ENCODE data around the gene PHRF1. TPM values are rescaled to one million over a fixed set of nuclear protein-coding genes. Genes with fewer than 3 reads are reported as not detected.
A peak's percentile ranks its signal among the peaks of the same experiment; 100 is the strongest.

The PHRF1 gene
- total RNA-seq, 1 donor = 29.4 TPM

- no peak for DNase-seq (ENCODE audit: low read depth)
Measured at GRCh38 chr11:581752-582151, 5.5 kb downstream of the PHRF1 start.

GRCh38 chr11:584287-584686 is 8.0 kb downstream of the PHRF1 start:
- no peak for TF ChIP-seq CTCF (IDR thresholded peaks at IDR 0.05; ENCODE audit: insufficient read depth, low read depth, low read length)
- H3K4me3 ChIP-seq (ENCODE audit: low read depth, low read length) = no peak overlapping the region
- no peak for DNase-seq (ENCODE audit: low read depth)

More at GRCh38 chr11:581752-582151, 5.5 kb downstream of the PHRF1 start:
- no peak for TF ChIP-seq CTCF (IDR thresholded peaks at IDR 0.05; ENCODE audit: insufficient read depth, low read depth, low read length)
- H3K4me3 ChIP-seq (ENCODE audit: low read depth, low read length) = no peak overlapping the region

GRCh38 chr11:586376-587316 is 10.4 kb downstream of the PHRF1 start:
- no peak for DNase-seq (ENCODE audit: low read depth)
- H3K4me3 ChIP-seq (ENCODE audit: low read depth, low read length) = no peak overlapping the region
- no peak for TF ChIP-seq CTCF (IDR thresholded peaks at IDR 0.05; ENCODE audit: insufficient read depth, low read depth, low read length)

- TF ChIP-seq CTCF (IDR thresholded peaks at IDR 0.05; ENCODE audit: insufficient read depth, low read depth, low read length) = no peak
- DNase-seq (ENCODE audit: low read depth) = no peak
- no peak overlapping the region for H3K4me3 ChIP-seq (ENCODE audit: low read depth, low read length)
Measured at GRCh38 chr11:587546-587945, 11.3 kb downstream of the PHRF1 start.

- no peak for TF ChIP-seq CTCF (IDR thresholded peaks at IDR 0.05; ENCODE audit: insufficient read depth, low read depth, low read length)
- DNase-seq (ENCODE audit: low read depth) = peak; percentile 91
- H3K4me3 ChIP-seq (ENCODE audit: low read depth, low read length) = no peak overlapping the region
Measured at GRCh38 chr11:587978-588380, 11.7 kb downstream of the PHRF1 start.

GRCh38 chr11:589798-590197 is 13.5 kb downstream of the PHRF1 start:
- TF ChIP-seq CTCF (IDR thresholded peaks at IDR 0.05; ENCODE audit: insufficient read depth, low read depth, low read length) = no peak
- no peak overlapping the region for H3K4me3 ChIP-seq (ENCODE audit: low read depth, low read length)
- no peak for DNase-seq (ENCODE audit: low read depth)

Data from fibroblast of villous mesenchyme (primary cell).